ENCODE results near the gene VILL. TPM values are rescaled to one million over a fixed set of nuclear protein-coding genes. Genes with fewer than 3 reads are reported as not detected.
"Not testable (repeated sequence)": the region's sequence is repeated elsewhere in the genome, so short reads cannot be mapped to it uniquely, and the experiment has no call there.

VILL gene
- total and polyA plus RNA-seq, 4 donors: 10.2 to 32.3 (median 22.5) TPM

DNA sequence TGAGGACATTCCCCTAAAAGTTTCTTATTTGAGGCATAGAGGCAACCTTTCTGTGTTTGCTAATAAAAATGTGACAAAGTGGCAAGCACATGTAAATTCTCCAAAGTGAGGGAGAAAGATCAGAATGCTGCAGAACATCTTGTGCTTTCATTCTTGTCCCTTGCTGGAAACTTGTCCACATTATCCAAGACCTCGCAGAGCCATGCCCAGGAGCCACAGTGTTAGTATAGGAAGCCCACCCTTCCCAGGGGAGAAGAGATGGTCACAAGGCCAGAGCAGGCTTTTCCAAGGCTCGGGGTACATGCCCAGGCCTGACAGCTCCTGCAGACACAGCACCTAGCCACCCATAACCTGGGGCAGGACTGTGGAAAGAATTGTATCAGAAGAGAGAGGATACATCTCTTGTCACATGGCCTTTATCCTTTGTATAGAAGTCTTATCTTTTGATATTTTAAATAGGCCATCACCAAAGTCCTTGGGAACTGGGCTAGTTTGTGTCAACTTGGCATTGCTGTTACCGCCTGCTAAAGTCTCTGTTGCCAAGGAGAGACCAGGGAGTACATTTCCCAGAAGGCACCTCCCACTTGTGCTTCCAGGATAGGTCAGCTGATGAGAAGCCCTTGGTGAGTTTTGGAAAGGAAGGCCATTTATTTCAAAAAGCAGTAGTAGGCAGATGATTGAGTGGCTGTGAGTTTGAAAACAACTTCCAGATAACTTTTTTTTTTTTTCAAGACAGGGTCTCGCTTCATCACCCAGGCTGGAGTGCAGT lies 59.0 kb downstream of the VILL start:
- TF ChIP-seq, protein P1, sequence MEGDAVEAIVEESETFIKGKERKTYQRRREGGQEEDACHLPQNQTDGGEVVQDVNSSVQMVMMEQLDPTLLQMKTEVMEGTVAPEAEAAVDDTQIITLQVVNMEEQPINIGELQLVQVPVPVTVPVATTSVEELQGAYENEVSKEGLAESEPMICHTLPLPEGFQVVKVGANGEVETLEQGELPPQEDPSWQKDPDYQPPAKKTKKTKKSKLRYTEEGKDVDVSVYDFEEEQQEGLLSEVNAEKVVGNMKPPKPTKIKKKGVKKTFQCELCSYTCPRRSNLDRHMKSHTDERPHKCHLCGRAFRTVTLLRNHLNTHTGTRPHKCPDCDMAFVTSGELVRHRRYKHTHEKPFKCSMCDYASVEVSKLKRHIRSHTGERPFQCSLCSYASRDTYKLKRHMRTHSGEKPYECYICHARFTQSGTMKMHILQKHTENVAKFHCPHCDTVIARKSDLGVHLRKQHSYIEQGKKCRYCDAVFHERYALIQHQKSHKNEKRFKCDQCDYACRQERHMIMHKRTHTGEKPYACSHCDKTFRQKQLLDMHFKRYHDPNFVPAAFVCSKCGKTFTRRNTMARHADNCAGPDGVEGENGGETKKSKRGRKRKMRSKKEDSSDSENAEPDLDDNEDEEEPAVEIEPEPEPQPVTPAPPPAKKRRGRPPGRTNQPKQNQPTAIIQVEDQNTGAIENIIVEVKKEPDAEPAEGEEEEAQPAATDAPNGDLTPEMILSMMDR (IDR thresholded peaks at IDR 0.05; ENCODE audit: control extremely low read depth, extremely low read depth): no peak
- H3K4me1 ChIP-seq (ENCODE audit: control insufficient read depth in 5 of 5, insufficient read depth in 5 of 5, low read length in 5 of 5): peaks cover 0 to 5% (median 0%) of the 10 kb centered on the region in 5 donors

DNA sequence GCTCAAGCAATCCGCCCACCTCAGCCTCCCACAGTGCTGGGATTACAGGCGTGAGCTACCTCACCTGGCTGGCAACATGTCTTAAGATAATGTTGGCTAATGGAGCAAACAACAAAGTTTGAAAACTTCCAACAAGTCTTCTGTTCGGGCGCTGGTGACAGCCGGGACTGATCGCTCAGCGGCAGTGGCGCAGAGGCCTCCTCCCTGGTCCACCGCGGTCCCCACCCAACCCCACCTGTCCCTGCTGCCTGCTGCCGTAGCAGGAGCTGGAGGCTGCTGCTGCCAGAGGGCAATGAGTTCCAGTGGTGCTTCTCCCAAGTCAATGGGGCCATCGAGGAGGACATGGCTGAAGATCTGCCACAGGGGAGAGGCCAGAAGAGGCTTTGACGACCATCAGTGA lies 60.5 kb downstream of the VILL start:
- H3K36me3 ChIP-seq (ENCODE audit: control insufficient read depth in 4 of 4, insufficient read depth in 4 of 4, low read length in 4 of 4): no peaks in the 10 kb centered on the region
- no peak overlapping the region for H3K4me3 ChIP-seq
- H3K9me3 ChIP-seq (ENCODE audit: control insufficient read depth in 4 of 4, insufficient read depth in 3 of 4, low read length in 3 of 4): no peaks in the 10 kb centered on the region
- H3K27me3 ChIP-seq (ENCODE audit: control insufficient read depth in 3 of 3, insufficient read depth in 3 of 3, low read length in 2 of 3): no peaks in the 10 kb centered on the region
- TF ChIP-seq, protein P1 (IDR thresholded peaks at IDR 0.05; ENCODE audit: control extremely low read depth, extremely low read depth): no peak
- H3K9ac ChIP-seq (ENCODE audit: insufficient read depth in 1 of 2, low read length in 2 of 2): no peak overlapping the region
- 92 to 99% methylated on average over 13 of the region's 13 CpGs for WGBS, 2 donors
- DNase-seq (no peak), ATAC-seq (ENCODE audit: insufficient read depth, low FRiP score) (no peak)
- no peak overlapping the region for H3K27ac ChIP-seq (ENCODE audit: low read depth in 1 of 2, low read length in 1 of 2)
- H3K4me1 ChIP-seq (ENCODE audit: control insufficient read depth in 5 of 5, insufficient read depth in 5 of 5, low read length in 5 of 5): peaks cover 0 to 7% (median 0%) of the 10 kb centered on the region in 5 donors

More for the DNA sequence above, 59.0 kb downstream of the VILL start:
- no peaks in the 10 kb centered on the region for H3K9me3 ChIP-seq (ENCODE audit: control insufficient read depth in 4 of 4, insufficient read depth in 3 of 4, low read length in 3 of 4)
- no peak overlapping the region for H3K9ac ChIP-seq (ENCODE audit: insufficient read depth in 1 of 2, low read length in 2 of 2)
- H3K36me3 ChIP-seq (ENCODE audit: control insufficient read depth in 4 of 4, insufficient read depth in 4 of 4, low read length in 4 of 4): no peaks in the 10 kb centered on the region
- H3K4me3 ChIP-seq: no peak overlapping the region
- DNase-seq (no peak), ATAC-seq (ENCODE audit: insufficient read depth, low FRiP score) (no peak)
- no peak overlapping the region for H3K27ac ChIP-seq (ENCODE audit: low read depth in 1 of 2, low read length in 1 of 2)
- H3K27me3 ChIP-seq (ENCODE audit: control insufficient read depth in 3 of 3, insufficient read depth in 3 of 3, low read length in 2 of 3): no peaks in the 10 kb centered on the region
- WGBS, 2 donors: 86 to 88% methylated on average over 4 of the region's 4 CpGs

DNA sequence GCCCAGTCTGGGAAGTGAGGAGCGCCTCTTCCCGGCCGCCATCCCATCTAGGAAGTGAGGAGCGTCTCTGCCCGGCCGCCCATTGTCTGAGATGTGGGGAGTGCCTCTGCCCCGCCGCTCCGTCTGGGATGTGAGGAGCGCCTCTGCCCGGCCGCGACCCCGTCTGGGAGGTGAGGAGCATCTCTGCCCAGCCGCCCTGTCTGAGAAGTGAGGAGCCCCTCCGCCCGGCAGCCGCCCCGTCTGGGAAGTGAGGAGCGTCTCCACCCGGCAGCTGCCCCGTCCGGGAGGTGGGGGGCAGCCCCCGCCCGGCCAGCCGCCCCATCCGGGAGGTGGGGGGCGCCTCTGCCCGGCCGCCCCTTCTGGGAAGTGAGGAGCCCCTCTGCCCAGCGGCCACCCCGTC lies 62.7 kb downstream of the VILL start:
- H3K4me1 ChIP-seq (ENCODE audit: control insufficient read depth in 5 of 5, insufficient read depth in 5 of 5, low read length in 5 of 5); H3K36me3 ChIP-seq (ENCODE audit: control insufficient read depth in 4 of 4, insufficient read depth in 4 of 4, low read length in 4 of 4); ATAC-seq (ENCODE audit: insufficient read depth, low FRiP score); H3K27me3 ChIP-seq (ENCODE audit: control insufficient read depth in 3 of 3, insufficient read depth in 3 of 3, low read length in 2 of 3); H3K9me3 ChIP-seq (ENCODE audit: control insufficient read depth in 4 of 4, insufficient read depth in 3 of 4, low read length in 3 of 4); DNase-seq; H3K9ac ChIP-seq (ENCODE audit: insufficient read depth in 1 of 2, low read length in 2 of 2); H3K27ac ChIP-seq (ENCODE audit: low read depth in 1 of 2, low read length in 1 of 2); H3K4me3 ChIP-seq: not testable (repeated sequence)
- 91% methylated on average over 11 to 29 of the region's 32 CpGs for WGBS, 2 donors

DNA sequence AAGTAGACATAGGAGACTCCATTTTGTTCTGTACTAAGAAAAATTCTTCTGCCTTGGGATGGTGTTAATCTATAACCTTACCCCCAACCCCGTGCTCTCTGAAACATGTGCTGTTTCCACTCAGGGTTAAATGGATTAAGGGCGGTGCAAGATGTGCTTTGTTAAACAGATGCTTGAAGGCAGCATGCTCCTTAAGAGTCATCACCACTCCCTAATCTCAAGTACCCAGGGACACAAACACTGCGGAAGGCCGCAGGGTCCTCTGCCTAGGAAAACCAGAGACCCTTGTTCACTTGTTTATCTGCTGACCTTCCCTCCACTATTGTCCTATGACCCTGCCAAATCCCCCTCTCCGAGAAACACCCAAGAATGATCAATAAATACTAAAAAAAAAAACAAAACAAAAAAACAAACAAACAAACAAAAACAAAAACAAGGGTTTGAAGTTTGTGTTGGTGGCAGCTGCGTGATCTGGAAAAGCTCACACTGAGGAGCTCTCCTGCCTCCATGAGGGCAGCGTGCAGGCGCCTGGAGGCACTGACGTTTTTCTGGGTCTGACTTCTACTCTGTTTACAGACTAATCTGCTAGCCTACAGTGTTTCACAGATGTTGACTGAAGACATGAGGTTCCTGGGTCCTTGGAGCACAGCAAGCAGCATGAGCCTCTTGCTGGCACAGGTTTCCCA lies 63.4 kb downstream of the VILL start:
- H3K27me3 ChIP-seq (ENCODE audit: control insufficient read depth in 3 of 3, insufficient read depth in 3 of 3, low read length in 2 of 3); H3K4me3 ChIP-seq; H3K9ac ChIP-seq (ENCODE audit: insufficient read depth in 1 of 2, low read length in 2 of 2); H3K9me3 ChIP-seq (ENCODE audit: control insufficient read depth in 4 of 4, insufficient read depth in 3 of 4, low read length in 3 of 4); H3K4me1 ChIP-seq (ENCODE audit: control insufficient read depth in 5 of 5, insufficient read depth in 5 of 5, low read length in 5 of 5); H3K36me3 ChIP-seq (ENCODE audit: control insufficient read depth in 4 of 4, insufficient read depth in 4 of 4, low read length in 4 of 4); H3K27ac ChIP-seq (ENCODE audit: low read depth in 1 of 2, low read length in 1 of 2): not testable (repeated sequence)
- ATAC-seq (ENCODE audit: insufficient read depth, low FRiP score) (peak; percentile 11), DNase-seq (peak in 1 of 3 donors; percentile 25)
- 72 to 85% methylated on average over 7 of the region's 9 CpGs for WGBS, 2 donors

Measured in lung (tissue), 12 donors.